T-helper 2 cell treated with Interferon-gamma antibody and Interleukin-4, amounts not matched to agents 100 ng/mL and 5 ng/mL, for 36 hours (primary cell): Measurements from ENCODE around the gene TTYH3. TPM values are rescaled to one million over a fixed set of nuclear protein-coding genes. Genes with fewer than 3 reads are reported as not detected.

Experiments used
- intact Hi-C: fragments of 100-400 bp; cut with micrococcal nuclease; formaldehyde crosslinking; loops from one replicate; pipeline ENCODE4 v1.15.1; 2023
- total RNA-seq: library from RNA; stranded (reverse); gene quantifications from 2 replicates; pipeline ENCODE4 v1.2.3, GENCODE V29; 2022

Gene TTYH3
- total RNA-seq, 1 donor from 2014 or later, result 27.8 TPM

GRCh38 chr7:2634267-2635145 is 2.7 kb downstream of the TTYH3 start:
- intact Hi-C loops, result loop anchor here (5.0 kb wide), 2 partner anchors 208 to 322 kb away; partner anchors contain the start of genes GNA12 and SNX8

GRCh38 chr7:2635148-2635668 is 3.4 kb downstream of the TTYH3 start:
- intact Hi-C loops, result no loop called here

GRCh38 chr7:2635810-2636701 is 4.3 kb downstream of the TTYH3 start:
- intact Hi-C loops, result no loop called here

DNA sequence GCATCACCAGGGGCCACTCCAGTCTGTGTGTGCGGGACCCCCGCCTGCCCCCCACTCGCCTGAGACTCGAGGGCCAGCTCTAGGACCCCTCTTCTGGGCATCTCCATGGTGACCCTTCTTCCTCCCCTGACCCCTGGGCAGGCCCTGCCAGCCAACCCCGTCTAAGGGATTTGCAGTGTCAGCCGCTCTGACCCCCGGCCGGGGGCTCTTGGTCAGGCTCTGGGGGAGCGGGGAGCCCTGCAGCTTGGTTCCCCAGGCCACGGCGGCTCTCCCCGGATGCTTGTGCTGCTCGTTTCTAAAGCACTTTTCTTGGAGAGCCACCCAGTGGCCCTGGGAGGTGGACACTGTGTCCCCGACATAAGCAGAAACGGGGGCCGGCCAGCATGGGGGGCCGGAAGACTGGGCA is 5.3 kb downstream of the TTYH3 start:
- intact Hi-C loops, result no loop called here

GRCh38 chr7:2637505-2638223 is 5.9 kb downstream of the TTYH3 start:
- intact Hi-C loops, result no loop called here

DNA sequence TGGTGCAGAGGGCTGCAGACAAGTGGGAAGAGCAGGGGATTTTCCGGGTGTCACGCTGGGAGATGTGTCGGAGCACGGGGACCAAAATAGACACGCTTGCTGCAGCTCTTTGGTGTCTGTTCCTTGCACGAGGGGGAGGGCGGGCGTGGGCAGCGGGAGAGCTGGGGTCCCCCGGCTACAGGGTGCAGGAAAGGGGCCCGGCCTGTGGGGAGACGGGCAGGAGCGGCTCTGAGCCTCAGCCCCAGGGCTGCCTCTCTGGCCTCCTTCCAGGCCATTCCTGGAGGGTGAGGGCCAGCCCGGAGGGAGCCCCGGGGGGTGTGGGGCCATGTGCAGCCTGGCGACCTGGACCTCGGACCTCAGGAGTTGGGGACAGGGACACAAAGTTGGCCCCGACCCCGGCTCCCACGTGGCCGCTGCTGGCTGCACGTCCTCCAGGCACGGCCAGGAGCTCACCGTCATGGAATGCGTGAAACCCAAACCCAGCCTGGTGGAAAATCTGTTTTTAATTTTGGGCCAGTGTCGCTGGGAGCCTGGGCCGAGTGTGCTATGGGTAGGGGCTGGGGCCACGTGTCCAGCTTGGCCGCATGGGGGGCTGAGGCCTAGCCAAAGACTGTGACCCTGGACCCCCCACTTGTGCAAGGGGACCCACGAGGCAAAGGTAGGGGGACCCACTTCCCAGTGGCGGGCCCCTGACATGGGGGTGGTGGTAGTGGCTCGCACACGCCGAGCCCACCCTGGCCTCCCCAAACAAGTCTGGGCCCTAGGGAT is 6.6 kb downstream of the TTYH3 start:
- intact Hi-C loops, result no loop called here

GRCh38 chr7:2639181-2639681 is 7.4 kb downstream of the TTYH3 start:
- intact Hi-C loops, result no loop called here

GRCh38 chr7:2639695-2640481 is 8.1 kb downstream of the TTYH3 start:
- intact Hi-C loops, result no loop called here

DNA sequence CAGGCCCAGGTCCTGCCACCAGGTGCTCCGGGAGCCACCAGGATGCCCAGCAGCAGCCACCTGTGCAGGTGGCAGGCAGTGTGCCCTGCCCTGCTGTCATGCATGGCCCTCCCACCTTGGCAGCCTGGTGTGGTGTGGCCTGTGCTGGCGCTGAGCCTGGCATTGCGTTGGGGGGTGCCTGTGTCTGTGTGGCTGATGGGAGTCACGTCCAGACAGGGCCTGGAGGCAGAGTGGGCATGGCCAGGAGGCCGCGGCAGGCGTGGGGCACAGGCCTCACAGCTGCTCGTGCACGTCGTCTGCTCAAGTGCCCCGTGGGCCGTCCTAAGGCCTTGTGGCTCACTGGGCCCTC is 8.7 kb downstream of the TTYH3 start:
- intact Hi-C loops, result no loop called here

DNA sequence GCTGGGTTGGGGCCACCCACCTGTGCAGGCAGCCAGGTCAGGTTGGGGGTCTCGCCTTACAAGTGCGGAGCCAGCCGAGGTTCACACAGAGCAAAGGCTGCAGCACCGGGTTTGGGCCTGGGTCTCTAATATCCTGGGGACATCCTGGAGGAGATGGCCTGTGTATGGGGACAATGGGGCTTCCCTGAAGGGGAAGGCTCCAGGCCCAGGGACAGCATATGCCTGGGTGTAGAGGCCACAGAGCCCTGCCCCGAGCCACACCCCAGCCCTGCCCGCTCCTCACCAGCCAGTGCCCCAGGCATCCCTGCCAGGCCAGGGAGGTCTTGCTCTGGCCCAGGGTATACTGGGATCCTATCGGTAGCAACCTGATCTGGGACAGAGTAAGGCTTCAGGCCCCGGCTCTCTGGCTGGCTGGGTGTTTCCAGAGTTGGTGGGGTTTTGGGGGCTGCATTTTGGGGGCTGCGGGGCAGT is 9.1 kb downstream of the TTYH3 start:
- intact Hi-C loops, result no loop called here

GRCh38 chr7:2641406-2642393 is 9.9 kb downstream of the TTYH3 start:
- intact Hi-C loops, result no loop called here

DNA sequence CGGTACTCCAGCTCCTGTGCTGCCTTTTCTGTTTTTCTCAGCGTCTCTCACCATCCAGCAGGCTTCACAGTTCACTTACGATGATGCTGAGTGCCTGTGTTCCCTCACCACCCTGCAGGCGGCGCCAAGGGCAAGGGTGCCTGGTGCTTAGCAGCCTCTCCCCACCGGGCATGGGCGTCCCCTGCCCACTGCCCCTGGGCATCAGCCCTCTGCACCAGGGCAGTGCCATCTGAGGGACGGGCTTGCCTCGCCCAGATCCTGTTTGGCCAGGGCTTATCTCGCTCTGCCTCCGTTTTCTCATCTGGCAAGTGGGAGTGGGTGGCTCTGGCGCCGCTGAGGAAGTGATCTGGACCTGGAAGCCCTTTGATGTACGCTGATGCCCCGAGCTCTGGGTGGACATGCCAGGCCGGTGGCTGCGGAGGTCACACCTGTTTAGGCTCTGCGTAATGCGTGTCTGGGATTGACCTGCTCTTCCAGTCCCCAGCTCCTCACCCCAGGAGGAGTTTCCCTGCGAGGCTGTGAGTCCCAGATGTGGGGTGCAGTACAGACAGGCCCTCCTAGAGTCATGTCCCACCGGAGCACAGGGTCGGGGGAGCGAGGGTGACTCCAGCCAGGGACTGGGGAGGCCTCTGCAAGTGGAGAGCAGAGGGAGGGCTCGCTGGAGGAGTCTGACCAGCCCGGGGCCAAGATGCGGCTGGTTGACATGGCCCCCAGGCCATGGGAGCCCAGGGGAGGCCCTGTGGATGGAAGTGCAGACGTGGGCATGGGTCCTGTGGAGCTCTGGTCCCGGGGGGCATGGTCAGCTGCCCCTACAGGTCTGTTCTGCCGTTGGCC is 11.8 kb downstream of the TTYH3 start:
- intact Hi-C loops, result no loop called here

- intact Hi-C loops, result no loop called here
These were observed 12.4 kb downstream of the TTYH3 start for GRCh38 chr7:2644220-2644561.

DNA sequence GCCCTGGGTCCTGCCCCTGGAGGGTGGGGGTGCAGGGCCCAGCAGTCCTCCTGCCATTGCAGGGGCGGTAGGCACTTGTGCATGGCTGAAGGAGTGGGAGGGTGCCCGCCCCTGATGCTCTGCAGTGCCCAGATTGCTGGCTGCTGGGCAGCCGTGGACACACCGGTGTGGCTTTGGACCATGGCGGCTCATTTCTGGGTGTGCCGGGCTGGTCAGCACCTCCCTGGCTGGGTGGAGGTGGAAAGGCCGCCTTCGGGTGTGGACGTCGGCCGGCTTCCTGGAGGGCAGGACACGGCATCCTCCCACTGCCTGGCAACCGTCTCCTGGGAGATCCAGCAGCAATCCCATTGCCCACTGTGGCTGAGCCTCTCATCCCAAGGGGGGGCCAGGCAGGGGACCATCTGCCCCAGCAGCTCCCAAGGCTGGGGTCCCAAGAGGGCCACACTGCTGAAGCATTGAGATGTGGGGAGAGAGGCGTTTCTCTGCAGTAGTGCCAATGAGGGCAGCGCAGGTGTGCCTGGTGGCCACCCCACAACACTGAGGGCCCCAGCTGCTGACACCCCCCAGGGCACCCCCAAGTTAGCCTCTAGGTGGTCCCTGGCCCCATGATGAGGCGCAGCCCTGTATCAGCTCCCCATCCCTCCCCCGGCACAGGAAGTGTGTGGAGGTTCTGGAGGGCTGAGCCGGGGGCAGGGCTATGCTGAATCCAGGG is 12.9 kb downstream of the TTYH3 start:
- intact Hi-C loops, result no loop called here

- intact Hi-C loops, result no loop called here
These were observed 13.6 kb downstream of the TTYH3 start for GRCh38 chr7:2645274-2645868.

- intact Hi-C loops, result no loop called here
These were observed 14.5 kb downstream of the TTYH3 start for GRCh38 chr7:2646336-2646679.
